AG09309 (cell line): ENCODE measurements around the gene CPNE4.
A peak's percentile ranks its signal among the peaks of the same experiment; 100 is the strongest.
"Not testable (repeated sequence)": the region's sequence is repeated elsewhere in the genome, so short reads cannot be mapped to it uniquely, and the experiment has no call there.

Source experiments
- DNase-seq: peaks from one replicate; pipeline ENCODE4 v3.0.0-alpha.2; 2010; ENCODE audit warnings: low read depth
- H3K4me3 ChIP-seq: 2 replicates; pipeline ENCODE4 v1.5.1; 2011; ENCODE audit warnings: mild to moderate bottlenecking, low read depth, low read length, moderate library complexity; ENCODE audit not compliant: control insufficient read depth
- TF ChIP-seq, protein P1 (sequence below): IDR thresholded peaks from 2 replicates; pipeline ENCODE4 v1.5.1; 2011; ENCODE audit warnings: mild to moderate bottlenecking, low read depth, low read length, inconsistent platforms; ENCODE audit not compliant: insufficient read depth, control insufficient read depth; ENCODE audit errors: missing control alignments

Gene CPNE4

DNA sequence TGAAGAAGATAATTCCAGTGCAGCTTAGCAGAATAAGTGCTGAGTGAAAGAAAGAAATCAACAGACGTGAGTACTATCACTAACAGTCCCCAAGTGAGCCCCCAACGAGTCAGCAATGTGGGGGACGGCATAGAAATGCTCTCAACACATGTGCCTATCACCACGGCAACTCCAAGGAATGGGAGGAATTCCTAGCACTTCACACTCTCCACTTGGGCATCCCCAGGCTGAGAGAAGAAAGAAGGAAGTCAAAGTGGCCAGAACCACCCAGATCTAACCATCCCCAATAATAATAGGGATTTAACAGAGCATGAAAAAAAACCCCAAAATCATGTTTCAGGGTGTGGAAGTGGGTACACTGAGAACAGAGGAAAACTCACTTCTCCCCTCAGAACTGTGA is 29.3 kb upstream of the CPNE4 start:
- no peak for DNase-seq
- TF ChIP-seq, protein P1, sequence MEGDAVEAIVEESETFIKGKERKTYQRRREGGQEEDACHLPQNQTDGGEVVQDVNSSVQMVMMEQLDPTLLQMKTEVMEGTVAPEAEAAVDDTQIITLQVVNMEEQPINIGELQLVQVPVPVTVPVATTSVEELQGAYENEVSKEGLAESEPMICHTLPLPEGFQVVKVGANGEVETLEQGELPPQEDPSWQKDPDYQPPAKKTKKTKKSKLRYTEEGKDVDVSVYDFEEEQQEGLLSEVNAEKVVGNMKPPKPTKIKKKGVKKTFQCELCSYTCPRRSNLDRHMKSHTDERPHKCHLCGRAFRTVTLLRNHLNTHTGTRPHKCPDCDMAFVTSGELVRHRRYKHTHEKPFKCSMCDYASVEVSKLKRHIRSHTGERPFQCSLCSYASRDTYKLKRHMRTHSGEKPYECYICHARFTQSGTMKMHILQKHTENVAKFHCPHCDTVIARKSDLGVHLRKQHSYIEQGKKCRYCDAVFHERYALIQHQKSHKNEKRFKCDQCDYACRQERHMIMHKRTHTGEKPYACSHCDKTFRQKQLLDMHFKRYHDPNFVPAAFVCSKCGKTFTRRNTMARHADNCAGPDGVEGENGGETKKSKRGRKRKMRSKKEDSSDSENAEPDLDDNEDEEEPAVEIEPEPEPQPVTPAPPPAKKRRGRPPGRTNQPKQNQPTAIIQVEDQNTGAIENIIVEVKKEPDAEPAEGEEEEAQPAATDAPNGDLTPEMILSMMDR = no peak
- H3K4me3 ChIP-seq = no peak overlapping the region

DNA sequence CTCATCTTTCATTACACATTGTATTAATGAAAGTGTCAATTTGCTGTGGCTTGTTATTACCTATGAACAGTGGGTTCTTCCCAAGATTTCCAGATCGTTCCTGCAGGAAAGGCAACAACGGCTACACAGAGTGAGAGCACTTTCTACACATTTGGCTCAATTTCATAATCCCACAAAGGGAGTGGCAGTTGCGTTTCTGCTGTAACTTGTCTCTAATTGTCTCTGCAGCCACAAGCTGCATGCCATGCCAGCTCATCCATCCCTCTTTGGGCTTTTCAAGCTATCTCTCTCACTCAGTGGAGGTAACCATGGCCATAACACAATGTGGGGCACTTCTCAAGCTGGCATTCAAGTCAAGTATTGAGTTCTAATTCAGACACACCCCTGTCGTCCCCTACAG is 27.7 kb upstream of the CPNE4 start:
- DNase-seq = no peak
- TF ChIP-seq, protein P1 = no peak
- H3K4me3 ChIP-seq = no peak overlapping the region

DNA sequence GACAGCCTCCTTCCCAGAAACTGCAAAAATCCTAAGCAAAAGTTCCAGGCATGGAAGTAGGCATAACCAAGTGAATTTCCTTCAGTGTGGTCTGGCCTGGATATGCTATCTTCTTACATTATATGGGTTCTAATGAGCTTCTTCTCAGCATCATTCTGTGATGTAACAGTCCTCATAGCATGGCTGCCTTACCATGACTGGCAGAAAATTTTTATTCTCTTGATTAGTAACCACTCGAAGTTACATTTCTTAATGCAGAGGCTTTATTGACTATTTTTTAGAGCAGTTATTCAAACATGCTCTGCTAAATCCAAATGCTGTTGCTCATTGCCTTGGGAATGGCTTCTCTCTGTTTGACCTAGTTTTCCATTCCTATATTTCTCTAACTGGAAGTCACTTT is 21.1 kb upstream of the CPNE4 start:
- DNase-seq = no peak
- H3K4me3 ChIP-seq = no peak overlapping the region
- TF ChIP-seq, protein P1 = no peak

DNA sequence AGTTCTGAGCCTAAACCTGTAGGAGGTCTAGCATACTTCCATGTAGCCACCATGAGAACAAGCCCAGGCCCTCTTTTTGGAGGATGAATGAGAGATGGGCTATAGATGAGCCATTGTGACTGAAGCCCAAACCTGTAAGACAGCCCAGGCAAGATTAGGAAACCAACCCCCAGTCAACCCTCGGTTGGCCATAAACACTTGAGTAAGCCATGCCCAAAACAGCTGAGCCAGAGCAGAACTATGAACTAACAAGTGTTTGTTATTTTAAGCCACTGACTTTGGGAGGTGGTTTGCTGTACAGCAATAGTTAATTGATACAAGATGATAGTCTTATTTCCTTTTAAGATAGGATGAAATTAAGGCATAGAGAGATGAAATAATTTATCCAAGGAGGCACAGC is 12.4 kb upstream of the CPNE4 start:
- TF ChIP-seq, protein P1 = no peak
- H3K4me3 ChIP-seq = no peak overlapping the region
- DNase-seq = no peak

DNA sequence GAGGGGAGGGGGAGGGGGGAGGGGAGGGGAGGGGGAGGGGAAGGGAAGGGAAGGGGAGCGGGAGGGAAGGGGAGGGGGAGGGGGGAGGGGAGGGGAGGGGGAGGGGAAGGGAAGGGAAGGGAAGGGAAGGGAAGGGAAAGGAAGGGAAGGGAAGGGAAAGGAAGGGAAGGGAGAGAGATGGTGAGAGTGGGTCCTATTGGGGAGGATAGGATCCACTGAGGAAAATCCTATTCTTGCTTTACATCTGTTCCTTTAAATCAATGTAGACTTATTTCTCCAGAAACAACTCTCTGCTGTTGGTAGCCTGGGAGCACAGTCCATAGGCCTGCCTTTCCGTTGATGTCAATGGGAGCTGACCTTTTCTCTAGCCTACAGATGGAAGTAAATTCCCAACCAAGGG is 10.1 kb upstream of the CPNE4 start:
- not testable (repeated sequence) for H3K4me3 ChIP-seq, DNase-seq

DNA sequence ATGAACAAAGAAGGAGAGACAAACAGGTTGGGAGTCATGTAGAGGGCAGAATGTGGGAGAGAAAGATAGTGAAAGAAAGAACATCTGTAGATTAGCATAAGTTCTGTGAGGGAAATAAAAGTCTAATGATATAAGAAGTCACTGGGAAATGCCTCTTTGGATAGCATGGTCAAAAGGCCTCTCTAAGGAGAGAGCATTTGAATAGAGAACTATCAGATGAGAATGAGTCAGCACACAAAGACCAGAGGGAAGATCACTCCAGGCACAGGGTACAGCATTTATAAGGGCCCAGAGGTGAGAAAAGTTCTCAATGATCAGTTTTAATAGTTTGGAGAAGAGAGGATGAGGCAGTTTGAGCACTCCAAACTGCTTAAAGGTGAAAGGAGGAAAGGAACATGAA is 7.9 kb upstream of the CPNE4 start:
- H3K4me3 ChIP-seq = no peak overlapping the region
- TF ChIP-seq, protein P1 = no peak
- DNase-seq = no peak

DNA sequence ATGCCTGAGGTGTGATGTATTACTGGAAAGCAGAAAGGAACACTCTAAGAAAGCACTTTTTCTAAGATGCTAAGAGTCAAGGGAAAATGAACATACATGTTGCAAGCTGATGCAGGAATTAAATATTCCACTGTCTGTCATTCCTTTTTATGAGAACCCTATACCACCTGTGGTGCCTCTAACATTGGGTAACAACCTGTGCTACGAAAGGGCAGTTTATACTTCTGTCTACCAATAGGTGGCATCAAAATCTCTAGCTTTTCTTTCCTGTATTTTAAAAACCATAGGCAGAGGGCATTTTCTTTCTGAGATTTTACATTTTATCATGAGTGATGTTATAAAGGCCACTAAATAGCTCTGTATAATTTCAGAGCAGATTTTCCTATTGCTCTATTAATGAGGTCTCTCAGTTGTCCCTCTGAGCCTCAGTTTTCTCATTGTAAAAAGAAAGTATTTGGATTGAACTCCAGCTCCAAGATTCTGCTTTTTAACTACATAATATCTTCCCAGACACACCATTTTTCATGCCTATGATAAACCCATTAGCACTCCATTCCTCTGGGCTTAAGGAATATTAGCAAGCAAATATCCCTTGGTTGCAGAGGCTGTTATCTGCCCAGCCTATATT is 3.5 kb upstream of the CPNE4 start:
- no peak for DNase-seq
- no peak overlapping the region for H3K4me3 ChIP-seq
- TF ChIP-seq, protein P1 = peak; percentile 67
